Measurements from ENCODE around the gene RPP30. TPM values are rescaled to one million over a fixed set of nuclear protein-coding genes. Genes with fewer than 3 reads are reported as not detected.

RPP30 gene
- total RNA-seq, 1 donor from 2014 or later, result 42.3 TPM

DNA sequence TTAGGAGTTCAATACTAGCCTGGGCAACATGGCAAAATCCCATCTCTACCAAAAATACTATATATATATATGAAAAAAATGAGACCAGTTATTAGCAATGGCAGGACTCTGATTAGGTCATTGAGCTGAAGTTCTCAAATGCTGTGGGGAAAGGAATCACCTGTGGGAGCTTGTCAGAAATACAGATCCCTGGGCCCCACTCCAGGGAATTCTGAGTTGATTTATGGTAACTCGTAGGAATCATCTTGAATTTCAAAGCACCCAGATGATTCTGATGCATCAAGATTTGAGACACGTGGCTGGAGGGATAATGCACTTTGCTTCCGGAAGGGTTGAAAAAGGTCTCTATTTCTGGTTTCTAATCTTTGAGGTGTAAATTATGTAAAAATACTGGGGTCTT is 50.1 kb downstream of the RPP30 start:
- peaks cover 8 to 21% (median 9%) of the 10 kb centered on the region in 3 donors for H3K4me1 ChIP-seq (ENCODE audit: control insufficient read depth in 3 of 3, insufficient read depth in 3 of 3, low read length in 3 of 3)
- H3K9ac ChIP-seq (ENCODE audit: low read depth in 1 of 3, low read length in 3 of 3), result peak overlapping the region in 1 of 3 donors; percentile 45
- H3K27me3 ChIP-seq (ENCODE audit: control insufficient read depth in 3 of 3, insufficient read depth in 3 of 3, low read length in 3 of 3), result no peaks in the 10 kb centered on the region
- no peaks in the 10 kb centered on the region for H3K9me3 ChIP-seq (ENCODE audit: control insufficient read depth in 3 of 3, low read length in 3 of 3)
- H3K36me3 ChIP-seq (ENCODE audit: control insufficient read depth in 3 of 3, insufficient read depth in 3 of 3, low read length in 3 of 3), result peaks cover 0 to under 1% (median 0%) of the 10 kb centered on the region in 3 donors
- H3K4me3 ChIP-seq (ENCODE audit: low read length in 3 of 3), result no peak overlapping the region
- peak overlapping the region; percentile 95 for H3K27ac ChIP-seq (ENCODE audit: low read depth, low read length)

DNA sequence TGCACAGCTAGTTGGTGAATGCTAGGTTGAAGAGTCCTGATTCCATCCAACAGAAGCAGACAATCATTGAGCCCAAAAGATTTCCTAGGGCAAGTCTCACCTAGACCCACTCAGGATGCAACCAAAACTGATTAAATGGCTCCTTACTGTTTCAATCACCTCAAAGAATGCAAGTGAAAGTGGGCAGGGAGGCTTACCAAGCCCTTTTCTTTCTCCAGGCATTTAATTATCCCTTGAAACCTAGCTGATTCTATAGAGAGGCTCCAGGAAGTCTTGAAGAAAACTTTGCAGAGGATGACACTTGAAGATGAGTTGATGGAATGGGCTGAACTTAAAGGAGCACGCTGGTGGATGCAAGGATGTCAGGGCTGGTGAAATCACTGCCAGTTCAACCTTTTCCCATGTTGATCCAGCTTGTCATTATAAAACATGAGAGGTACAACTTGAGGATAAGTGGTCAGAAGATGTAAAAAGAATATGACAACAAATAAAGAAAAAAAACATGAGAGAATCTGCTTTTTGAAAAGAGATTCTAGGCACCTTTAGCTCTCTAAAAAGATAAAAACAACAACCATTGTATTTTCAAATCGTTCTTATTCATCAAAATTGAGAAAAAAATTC is 51.4 kb downstream of the RPP30 start:
- Histone ChIP-seq H3K36me3 (ENCODE audit: control insufficient read depth in 3 of 3, insufficient read depth in 3 of 3, low read length in 3 of 3) (no peaks in the 10 kb centered on the region), H3K4me3 (ENCODE audit: low read length in 3 of 3) (no peak overlapping the region), H3K9me3 (ENCODE audit: control insufficient read depth in 3 of 3, low read length in 3 of 3) (no peaks in the 10 kb centered on the region), H3K27me3 (ENCODE audit: control insufficient read depth in 3 of 3, insufficient read depth in 3 of 3, low read length in 3 of 3) (no peaks in the 10 kb centered on the region), H3K27ac (ENCODE audit: low read depth, low read length) (peak overlapping the region; percentile 19), H3K9ac (ENCODE audit: low read depth in 1 of 3, low read length in 3 of 3) (no peak overlapping the region), H3K4me1 (ENCODE audit: control insufficient read depth in 3 of 3, insufficient read depth in 3 of 3, low read length in 3 of 3) (peaks cover 8 to 21% (median 8%) of the 10 kb centered on the region in 3 donors)

DNA sequence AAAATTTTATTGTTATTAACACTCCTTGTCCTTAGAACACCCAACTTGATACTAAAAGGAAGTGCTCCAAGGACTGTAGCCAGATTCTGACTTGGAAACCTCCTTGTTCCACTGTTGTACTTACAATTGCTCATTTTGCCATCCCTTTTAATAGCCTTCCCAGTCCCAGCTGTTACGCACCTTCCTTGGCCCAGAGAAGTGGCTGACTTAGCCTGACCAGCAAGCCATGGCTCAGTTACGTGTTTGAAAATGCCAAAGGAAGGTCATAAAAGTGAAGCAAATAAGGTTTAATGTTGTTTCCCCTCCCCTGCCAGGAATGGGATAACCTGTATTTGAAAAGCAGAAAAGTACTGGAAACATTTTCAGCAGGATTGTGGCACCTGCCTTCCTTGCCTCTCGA is 52.8 kb downstream of the RPP30 start:
- no peak overlapping the region for H3K9ac ChIP-seq (ENCODE audit: low read depth in 1 of 3, low read length in 3 of 3)
- H3K4me1 ChIP-seq (ENCODE audit: control insufficient read depth in 3 of 3, insufficient read depth in 3 of 3, low read length in 3 of 3), result peaks cover 9 to 26% (median 12%) of the 10 kb centered on the region in 3 donors
- H3K4me3 ChIP-seq (ENCODE audit: low read length in 3 of 3), result no peak overlapping the region
- H3K27ac ChIP-seq (ENCODE audit: low read depth, low read length), result peak overlapping the region; percentile 54
- no peaks in the 10 kb centered on the region for H3K36me3 ChIP-seq (ENCODE audit: control insufficient read depth in 3 of 3, insufficient read depth in 3 of 3, low read length in 3 of 3)
- no peaks in the 10 kb centered on the region for H3K9me3 ChIP-seq (ENCODE audit: control insufficient read depth in 3 of 3, low read length in 3 of 3)
- no peaks in the 10 kb centered on the region for H3K27me3 ChIP-seq (ENCODE audit: control insufficient read depth in 3 of 3, insufficient read depth in 3 of 3, low read length in 3 of 3)

DNA sequence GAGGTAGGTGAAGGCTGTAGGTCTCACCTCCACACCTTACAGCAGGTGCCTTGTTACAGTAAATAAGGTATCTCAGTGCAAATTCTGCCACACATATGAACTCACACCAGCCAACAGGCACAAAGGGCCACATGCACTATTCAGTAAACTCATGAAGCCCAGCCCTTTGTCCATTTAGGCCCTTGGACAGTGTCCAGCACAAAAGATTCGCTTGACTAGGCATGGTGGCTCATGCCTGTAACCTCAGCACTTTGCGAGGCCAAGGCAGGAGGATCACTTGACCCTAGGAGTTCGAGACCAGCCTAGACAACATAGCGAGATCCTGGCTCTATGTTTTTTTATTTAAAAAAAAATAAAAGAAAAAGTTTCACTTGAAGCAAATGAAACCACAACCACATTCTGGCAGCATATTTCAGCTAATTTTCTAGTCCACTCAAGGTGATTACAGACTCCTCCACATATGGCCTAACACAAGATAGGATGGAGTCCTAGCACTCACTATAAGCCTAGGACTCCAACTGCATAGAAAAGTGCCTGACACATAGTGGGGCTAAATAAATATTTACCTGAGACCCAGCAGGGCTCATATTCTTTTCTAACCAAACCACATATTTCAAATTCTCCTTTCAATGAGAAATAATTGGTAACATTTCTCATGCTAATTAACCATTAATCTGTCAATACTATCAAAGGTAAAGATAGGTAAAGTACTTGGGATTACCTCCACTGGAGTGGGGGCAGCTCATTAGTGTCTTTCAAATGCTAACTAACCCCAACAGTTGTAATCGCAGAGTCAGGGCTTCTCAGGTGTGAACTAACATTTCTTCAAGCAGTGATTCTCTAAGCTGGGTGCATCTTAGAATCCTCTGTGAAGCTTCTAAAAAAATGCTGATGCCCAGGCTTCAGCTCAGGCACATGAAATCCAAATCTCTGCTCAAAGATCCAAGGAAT is 53.6 kb downstream of the RPP30 start:
- Histone ChIP-seq H3K9ac (ENCODE audit: low read depth in 1 of 3, low read length in 3 of 3) (no peak overlapping the region), H3K4me3 (ENCODE audit: low read length in 3 of 3) (no peak overlapping the region), H3K9me3 (ENCODE audit: control insufficient read depth in 3 of 3, low read length in 3 of 3) (no peaks in the 10 kb centered on the region), H3K27me3 (ENCODE audit: control insufficient read depth in 3 of 3, insufficient read depth in 3 of 3, low read length in 3 of 3) (no peaks in the 10 kb centered on the region), H3K4me1 (ENCODE audit: control insufficient read depth in 3 of 3, insufficient read depth in 3 of 3, low read length in 3 of 3) (peaks cover 17 to 27% (median 19%) of the 10 kb centered on the region in 3 donors), H3K36me3 (ENCODE audit: control insufficient read depth in 3 of 3, insufficient read depth in 3 of 3, low read length in 3 of 3) (no peaks in the 10 kb centered on the region), H3K27ac (ENCODE audit: low read depth, low read length) (peak overlapping the region; percentile 54)

DNA sequence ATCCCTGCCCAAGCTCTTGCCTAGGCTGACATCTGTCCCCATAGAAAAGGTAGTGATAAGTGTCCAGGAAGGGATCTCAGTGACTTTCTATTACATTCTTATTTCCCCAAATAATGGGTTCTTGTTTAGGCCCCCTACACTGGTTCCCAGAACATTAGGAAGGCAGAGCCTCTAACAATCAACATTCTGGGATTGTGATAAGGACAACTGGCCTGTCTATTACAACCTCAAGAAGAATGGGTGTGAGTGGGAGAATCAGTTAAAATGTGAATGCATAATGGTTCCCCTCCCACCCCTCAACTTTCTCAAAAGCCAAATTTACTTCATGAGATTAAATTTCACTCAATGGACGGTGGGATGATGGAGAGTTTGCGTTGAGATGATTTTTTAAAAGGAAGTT is 55.5 kb downstream of the RPP30 start:
- no peak overlapping the region for H3K9ac ChIP-seq (ENCODE audit: low read depth in 1 of 3, low read length in 3 of 3)
- H3K9me3 ChIP-seq (ENCODE audit: control insufficient read depth in 3 of 3, low read length in 3 of 3), result no peaks in the 10 kb centered on the region
- no peak overlapping the region for H3K27ac ChIP-seq (ENCODE audit: low read depth, low read length)

DNA sequence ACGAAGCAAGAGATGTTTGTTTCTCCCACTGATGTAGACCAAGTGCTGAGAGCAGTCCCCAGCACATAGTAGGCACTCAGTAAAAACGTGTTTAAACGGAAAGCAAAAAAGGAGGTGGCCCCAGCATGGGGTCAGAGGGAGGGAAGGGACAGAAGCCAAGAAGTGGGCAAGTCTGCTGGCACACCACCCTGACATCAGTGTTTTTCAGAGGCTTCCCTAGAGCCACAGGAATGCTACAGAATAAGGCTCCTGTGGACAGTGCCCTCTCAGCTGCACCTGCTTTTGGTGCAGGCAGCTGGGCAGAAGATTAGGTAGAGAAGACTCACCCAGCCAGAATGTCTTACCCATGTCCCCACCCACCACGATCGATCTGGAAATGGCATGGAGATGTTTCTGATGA is 57.4 kb downstream of the RPP30 start:
- Histone ChIP-seq H3K9me3 (ENCODE audit: control insufficient read depth in 3 of 3, low read length in 3 of 3) (no peaks in the 10 kb centered on the region), H3K36me3 (ENCODE audit: control insufficient read depth in 3 of 3, insufficient read depth in 3 of 3, low read length in 3 of 3) (no peaks in the 10 kb centered on the region), H3K27me3 (ENCODE audit: control insufficient read depth in 3 of 3, insufficient read depth in 3 of 3, low read length in 3 of 3) (no peaks in the 10 kb centered on the region), H3K9ac (ENCODE audit: low read depth in 1 of 3, low read length in 3 of 3) (no peak overlapping the region), H3K4me1 (ENCODE audit: control insufficient read depth in 3 of 3, insufficient read depth in 3 of 3, low read length in 3 of 3) (peaks cover 30 to 34% (median 33%) of the 10 kb centered on the region in 3 donors), H3K27ac (ENCODE audit: low read depth, low read length) (no peak overlapping the region), H3K4me3 (ENCODE audit: low read length in 3 of 3) (no peak overlapping the region)

More for the DNA sequence above, 55.5 kb downstream of the RPP30 start:
- peaks cover 30 to 34% (median 33%) of the 10 kb centered on the region in 3 donors for H3K4me1 ChIP-seq (ENCODE audit: control insufficient read depth in 3 of 3, insufficient read depth in 3 of 3, low read length in 3 of 3)
- no peaks in the 10 kb centered on the region for H3K36me3 ChIP-seq (ENCODE audit: control insufficient read depth in 3 of 3, insufficient read depth in 3 of 3, low read length in 3 of 3)
- no peaks in the 10 kb centered on the region for H3K27me3 ChIP-seq (ENCODE audit: control insufficient read depth in 3 of 3, insufficient read depth in 3 of 3, low read length in 3 of 3)
- no peak overlapping the region for H3K4me3 ChIP-seq (ENCODE audit: low read length in 3 of 3)

DNA sequence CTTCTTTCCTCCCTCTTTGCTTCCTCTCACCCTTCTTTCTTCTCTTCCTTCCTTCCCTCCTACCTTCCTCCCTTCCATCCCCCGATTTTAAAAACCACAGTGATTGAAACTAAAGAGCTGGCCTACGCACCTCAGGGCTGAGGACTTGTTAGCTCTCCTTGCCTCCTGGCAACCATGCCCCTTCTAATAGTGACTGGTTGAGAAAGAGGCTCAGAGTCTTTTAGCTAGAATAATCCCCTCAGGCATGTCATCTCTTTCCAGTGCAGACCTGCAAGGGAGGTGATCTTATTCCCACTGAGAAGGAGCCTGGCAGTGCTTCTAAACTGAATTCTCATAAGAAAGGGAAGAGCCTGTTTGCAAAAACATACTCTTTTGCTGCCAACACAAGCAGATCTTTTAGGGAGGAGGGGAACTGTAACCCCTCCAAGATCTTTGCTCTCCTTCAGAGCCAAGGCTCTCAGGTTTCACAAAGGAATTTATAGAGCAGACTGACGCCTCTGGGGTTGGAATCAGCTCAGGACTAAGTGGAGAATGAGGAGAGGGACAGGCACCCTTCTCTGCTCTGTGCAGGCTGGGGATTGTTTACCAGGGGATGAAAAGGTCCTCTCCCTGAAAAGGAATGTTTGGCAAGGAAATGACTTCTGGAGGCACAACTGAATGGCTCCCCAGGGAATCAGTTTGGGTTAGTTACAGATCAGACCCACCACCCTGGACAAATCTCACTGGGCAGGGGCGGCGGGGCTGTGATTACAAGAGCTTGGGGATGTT is 58.5 kb downstream of the RPP30 start:
- peak overlapping the region; percentile 48 to 65 (median 61) for H3K9ac ChIP-seq (ENCODE audit: low read depth in 1 of 3, low read length in 3 of 3)
- no peaks in the 10 kb centered on the region for H3K9me3 ChIP-seq (ENCODE audit: control insufficient read depth in 3 of 3, low read length in 3 of 3)
- peaks cover 24 to 26% (median 25%) of the 10 kb centered on the region in 3 donors for H3K4me1 ChIP-seq (ENCODE audit: control insufficient read depth in 3 of 3, insufficient read depth in 3 of 3, low read length in 3 of 3)
- peak overlapping the region; percentile 14 to 17 (median 16) for H3K4me3 ChIP-seq (ENCODE audit: low read length in 3 of 3)
- no peaks in the 10 kb centered on the region for H3K27me3 ChIP-seq (ENCODE audit: control insufficient read depth in 3 of 3, insufficient read depth in 3 of 3, low read length in 3 of 3)
- H3K27ac ChIP-seq (ENCODE audit: low read depth, low read length), result peak overlapping the region; percentile 85
- no peaks in the 10 kb centered on the region for H3K36me3 ChIP-seq (ENCODE audit: control insufficient read depth in 3 of 3, insufficient read depth in 3 of 3, low read length in 3 of 3)

DNA sequence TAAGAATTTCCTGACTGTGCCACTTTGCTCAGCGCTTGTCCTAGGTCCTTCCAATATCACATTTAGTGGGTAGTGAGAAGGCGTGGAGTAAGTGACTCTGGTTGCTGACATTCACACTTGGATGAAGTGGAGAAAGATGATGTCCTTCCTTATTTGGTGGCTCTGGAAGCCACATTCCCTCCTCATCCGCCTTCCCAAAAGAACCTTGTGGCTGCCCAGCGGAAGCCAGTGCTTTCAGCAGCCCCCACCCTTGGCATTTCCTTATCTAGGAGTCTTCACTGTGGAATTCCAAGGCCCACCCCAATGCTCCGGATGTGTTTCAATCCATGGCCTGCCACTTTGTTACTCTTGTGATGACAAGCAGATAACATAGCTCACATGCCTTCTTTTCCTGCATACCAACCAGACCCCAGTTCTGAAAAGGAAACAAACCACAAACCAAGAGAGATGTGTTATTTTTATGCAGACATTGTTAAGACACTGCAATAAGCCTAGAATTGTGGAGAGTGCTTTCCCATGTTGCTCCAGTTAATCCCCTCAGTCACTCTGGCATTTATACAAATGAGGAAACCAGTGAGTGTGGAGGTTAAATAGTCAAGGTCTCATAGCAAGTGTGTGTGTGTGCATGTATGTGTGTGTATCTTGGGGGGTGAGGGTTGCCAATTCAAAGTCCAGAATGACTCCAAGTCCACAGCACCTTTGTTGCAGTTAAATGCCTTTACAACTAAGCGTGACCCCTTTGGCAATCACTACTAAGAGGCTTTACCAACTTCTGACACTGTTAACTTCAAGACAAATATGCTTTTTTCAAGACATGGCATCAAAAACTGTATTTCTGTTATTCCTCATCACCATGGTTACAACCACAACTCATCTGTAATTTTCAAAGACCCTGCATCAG is 59.4 kb downstream of the RPP30 start:
- Histone ChIP-seq H3K27ac (ENCODE audit: low read depth, low read length) (peak overlapping the region; percentile 85), H3K27me3 (ENCODE audit: control insufficient read depth in 3 of 3, insufficient read depth in 3 of 3, low read length in 3 of 3) (no peaks in the 10 kb centered on the region), H3K4me3 (ENCODE audit: low read length in 3 of 3) (peak overlapping the region in 2 of 3 donors; percentile 8 to 26), H3K4me1 (ENCODE audit: control insufficient read depth in 3 of 3, insufficient read depth in 3 of 3, low read length in 3 of 3) (peaks cover 24 to 26% (median 25%) of the 10 kb centered on the region in 3 donors), H3K9ac (ENCODE audit: low read depth in 1 of 3, low read length in 3 of 3) (peak overlapping the region in 1 of 3 donors; percentile 48), H3K9me3 (ENCODE audit: control insufficient read depth in 3 of 3, low read length in 3 of 3) (no peaks in the 10 kb centered on the region), H3K36me3 (ENCODE audit: control insufficient read depth in 3 of 3, insufficient read depth in 3 of 3, low read length in 3 of 3) (no peaks in the 10 kb centered on the region)

All from skeletal muscle tissue (tissue), 4 donors.